Measurements from ENCODE around the gene HNF4A. TPM values are rescaled to one million over a fixed set of nuclear protein-coding genes. Genes with fewer than 3 reads are reported as not detected.
A peak's percentile ranks its signal among the peaks of the same experiment; 100 is the strongest.

Gene HNF4A
- total and polyA plus RNA-seq, 2 of the 13 experiments (the other 11 are each of a cell fraction or from before 2014, with no cell fraction given), result 80.9 to 169 TPM

DNA sequence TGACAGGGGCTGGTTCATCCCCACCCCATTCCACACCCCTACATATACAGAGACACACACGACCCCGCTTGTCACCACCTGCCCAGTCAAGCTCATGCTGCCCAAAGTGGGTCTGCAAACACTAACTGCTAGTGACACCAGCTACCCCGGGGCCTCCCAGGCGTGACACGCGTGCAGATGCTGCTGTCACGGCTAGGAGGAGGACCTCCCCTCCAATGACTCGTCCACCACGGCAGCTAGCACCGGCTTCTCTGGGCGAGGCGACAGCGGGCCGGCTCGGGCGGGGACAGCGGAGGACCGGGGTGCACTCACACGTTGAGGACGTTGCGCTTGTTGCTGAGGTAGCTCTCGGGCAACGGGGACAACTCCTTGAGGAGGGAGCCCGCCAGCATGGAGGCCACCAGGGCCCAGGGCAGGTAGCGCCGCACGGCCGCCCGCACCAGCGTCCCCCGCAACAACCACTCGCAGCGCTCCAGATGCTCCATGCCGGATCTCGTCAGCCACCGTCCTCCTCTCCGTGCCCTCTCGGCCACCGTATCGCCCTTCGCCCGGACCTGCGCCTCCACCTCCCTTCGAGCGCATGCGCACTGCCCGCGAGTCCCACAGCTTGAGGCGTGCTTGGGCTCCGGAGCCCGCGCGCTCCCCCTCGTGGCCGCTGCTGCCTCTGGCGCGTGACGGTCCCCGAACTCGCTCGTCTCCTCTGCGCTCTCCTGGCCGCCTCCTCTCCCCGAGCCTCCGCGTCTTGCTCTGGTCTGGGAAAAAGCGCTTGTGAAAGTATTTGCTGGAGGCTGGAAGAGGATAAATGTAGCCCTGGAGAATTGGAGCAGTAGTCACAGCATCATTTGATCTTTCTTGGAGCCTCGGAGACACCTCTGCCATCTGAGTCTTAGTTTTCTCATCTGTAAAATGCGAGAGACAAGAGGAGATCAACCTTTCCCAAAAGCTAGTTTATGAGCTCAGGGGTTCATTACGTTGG, 44.5 kb upstream of the HNF4A start, which contains the start of gene FITM2 (continued):
- no peak for TF ChIP-seq SRSF9 (IDR thresholded peaks at IDR 0.05; ENCODE audit: borderline replicate concordance, insufficient read depth, low read depth, low read length, poor library complexity, severe bottlenecking)
- peak; percentile 94 for TF ChIP-seq JARID2 (CRISPR knock-in tag; IDR thresholded peaks at IDR 0.05; ENCODE audit: insufficient replicate concordance)
- peak; percentile 83 for TF ChIP-seq SOX5 (CRISPR knock-in tag; IDR thresholded peaks at IDR 0.05; ENCODE audit: borderline replicate concordance)
- peak; percentile 95 for TF ChIP-seq RFXAP (CRISPR knock-in tag; IDR thresholded peaks at IDR 0.05; ENCODE audit: borderline replicate concordance)
- TF ChIP-seq, protein P1, sequence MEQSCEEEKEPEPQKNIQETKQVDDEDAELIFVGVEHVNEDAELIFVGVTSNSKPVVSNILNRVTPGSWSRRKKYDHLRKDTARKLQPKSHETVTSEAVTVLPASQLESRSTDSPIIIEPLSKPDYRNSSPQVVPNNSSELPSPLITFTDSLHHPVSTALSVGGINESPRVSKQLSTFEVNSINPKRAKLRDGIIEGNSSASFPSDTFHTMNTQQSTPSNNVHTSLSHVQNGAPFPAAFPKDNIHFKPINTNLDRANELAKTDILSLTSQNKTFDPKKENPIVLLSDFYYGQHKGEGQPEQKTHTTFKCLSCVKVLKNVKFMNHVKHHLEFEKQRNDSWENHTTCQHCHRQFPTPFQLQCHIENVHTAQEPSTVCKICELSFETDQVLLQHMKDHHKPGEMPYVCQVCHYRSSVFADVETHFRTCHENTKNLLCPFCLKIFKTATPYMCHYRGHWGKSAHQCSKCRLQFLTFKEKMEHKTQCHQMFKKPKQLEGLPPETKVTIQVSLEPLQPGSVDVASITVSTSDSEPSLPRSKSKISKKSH (CRISPR knock-in tag; IDR thresholded peaks at IDR 0.05; ENCODE audit: borderline replicate concordance), result peak; percentile 90
- TF ChIP-seq, protein P2, sequence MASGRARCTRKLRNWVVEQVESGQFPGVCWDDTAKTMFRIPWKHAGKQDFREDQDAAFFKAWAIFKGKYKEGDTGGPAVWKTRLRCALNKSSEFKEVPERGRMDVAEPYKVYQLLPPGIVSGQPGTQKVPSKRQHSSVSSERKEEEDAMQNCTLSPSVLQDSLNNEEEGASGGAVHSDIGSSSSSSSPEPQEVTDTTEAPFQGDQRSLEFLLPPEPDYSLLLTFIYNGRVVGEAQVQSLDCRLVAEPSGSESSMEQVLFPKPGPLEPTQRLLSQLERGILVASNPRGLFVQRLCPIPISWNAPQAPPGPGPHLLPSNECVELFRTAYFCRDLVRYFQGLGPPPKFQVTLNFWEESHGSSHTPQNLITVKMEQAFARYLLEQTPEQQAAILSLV (CRISPR knock-in tag; IDR thresholded peaks at IDR 0.05; ENCODE audit: borderline replicate concordance), result peak; percentile 99
- TF ChIP-seq, protein P3, sequence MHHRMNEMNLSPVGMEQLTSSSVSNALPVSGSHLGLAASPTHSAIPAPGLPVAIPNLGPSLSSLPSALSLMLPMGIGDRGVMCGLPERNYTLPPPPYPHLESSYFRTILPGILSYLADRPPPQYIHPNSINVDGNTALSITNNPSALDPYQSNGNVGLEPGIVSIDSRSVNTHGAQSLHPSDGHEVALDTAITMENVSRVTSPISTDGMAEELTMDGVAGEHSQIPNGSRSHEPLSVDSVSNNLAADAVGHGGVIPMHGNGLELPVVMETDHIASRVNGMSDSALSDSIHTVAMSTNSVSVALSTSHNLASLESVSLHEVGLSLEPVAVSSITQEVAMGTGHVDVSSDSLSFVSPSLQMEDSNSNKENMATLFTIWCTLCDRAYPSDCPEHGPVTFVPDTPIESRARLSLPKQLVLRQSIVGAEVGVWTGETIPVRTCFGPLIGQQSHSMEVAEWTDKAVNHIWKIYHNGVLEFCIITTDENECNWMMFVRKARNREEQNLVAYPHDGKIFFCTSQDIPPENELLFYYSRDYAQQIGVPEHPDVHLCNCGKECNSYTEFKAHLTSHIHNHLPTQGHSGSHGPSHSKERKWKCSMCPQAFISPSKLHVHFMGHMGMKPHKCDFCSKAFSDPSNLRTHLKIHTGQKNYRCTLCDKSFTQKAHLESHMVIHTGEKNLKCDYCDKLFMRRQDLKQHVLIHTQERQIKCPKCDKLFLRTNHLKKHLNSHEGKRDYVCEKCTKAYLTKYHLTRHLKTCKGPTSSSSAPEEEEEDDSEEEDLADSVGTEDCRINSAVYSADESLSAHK (CRISPR knock-in tag; IDR thresholded peaks at IDR 0.05; ENCODE audit: borderline replicate concordance), result no peak
- TF ChIP-seq MBNL3 (CRISPR knock-in tag; conservative IDR thresholded peaks at IDR 0.05), result no peak
- TF ChIP-seq, protein P4, sequence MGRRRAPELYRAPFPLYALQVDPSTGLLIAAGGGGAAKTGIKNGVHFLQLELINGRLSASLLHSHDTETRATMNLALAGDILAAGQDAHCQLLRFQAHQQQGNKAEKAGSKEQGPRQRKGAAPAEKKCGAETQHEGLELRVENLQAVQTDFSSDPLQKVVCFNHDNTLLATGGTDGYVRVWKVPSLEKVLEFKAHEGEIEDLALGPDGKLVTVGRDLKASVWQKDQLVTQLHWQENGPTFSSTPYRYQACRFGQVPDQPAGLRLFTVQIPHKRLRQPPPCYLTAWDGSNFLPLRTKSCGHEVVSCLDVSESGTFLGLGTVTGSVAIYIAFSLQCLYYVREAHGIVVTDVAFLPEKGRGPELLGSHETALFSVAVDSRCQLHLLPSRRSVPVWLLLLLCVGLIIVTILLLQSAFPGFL (CRISPR knock-in tag; IDR thresholded peaks at IDR 0.05), result 0 out of 2 replicates have a peak, but pooled peaks have one; percentile 16
- TF ChIP-seq ZNF792 (CRISPR knock-in tag; IDR thresholded peaks at IDR 0.05), result peak; percentile 92
- TF ChIP-seq NFKBIZ (CRISPR knock-in tag; IDR thresholded peaks at IDR 0.05), result no peak; the same call in 1 of the 2 replicates
- TF ChIP-seq TCF7L2 (IDR thresholded peaks at IDR 0.05; ENCODE audit: low read depth, low read length), result no peak
- TF ChIP-seq, protein P5, sequence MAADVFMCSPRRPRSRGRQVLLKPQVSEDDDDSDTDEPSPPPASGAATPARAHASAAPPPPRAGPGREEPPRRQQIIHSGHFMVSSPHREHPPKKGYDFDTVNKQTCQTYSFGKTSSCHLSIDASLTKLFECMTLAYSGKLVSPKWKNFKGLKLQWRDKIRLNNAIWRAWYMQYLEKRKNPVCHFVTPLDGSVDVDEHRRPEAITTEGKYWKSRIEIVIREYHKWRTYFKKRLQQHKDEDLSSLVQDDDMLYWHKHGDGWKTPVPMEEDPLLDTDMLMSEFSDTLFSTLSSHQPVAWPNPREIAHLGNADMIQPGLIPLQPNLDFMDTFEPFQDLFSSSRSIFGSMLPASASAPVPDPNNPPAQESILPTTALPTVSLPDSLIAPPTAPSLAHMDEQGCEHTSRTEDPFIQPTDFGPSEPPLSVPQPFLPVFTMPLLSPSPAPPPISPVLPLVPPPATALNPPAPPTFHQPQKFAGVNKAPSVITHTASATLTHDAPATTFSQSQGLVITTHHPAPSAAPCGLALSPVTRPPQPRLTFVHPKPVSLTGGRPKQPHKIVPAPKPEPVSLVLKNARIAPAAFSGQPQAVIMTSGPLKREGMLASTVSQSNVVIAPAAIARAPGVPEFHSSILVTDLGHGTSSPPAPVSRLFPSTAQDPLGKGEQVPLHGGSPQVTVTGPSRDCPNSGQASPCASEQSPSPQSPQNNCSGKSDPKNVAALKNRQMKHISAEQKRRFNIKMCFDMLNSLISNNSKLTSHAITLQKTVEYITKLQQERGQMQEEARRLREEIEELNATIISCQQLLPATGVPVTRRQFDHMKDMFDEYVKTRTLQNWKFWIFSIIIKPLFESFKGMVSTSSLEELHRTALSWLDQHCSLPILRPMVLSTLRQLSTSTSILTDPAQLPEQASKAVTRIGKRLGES (CRISPR knock-in tag; IDR thresholded peaks at IDR 0.05; ENCODE audit: borderline replicate concordance), result no peak
- TF ChIP-seq, protein P6, sequence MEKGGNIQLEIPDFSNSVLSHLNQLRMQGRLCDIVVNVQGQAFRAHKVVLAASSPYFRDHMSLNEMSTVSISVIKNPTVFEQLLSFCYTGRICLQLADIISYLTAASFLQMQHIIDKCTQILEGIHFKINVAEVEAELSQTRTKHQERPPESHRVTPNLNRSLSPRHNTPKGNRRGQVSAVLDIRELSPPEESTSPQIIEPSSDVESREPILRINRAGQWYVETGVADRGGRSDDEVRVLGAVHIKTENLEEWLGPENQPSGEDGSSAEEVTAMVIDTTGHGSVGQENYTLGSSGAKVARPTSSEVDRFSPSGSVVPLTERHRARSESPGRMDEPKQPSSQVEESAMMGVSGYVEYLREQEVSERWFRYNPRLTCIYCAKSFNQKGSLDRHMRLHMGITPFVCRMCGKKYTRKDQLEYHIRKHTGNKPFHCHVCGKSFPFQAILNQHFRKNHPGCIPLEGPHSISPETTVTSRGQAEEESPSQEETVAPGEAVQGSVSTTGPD (CRISPR knock-in tag; IDR thresholded peaks at IDR 0.05), result no peak
- TF ChIP-seq ZBTB21 (CRISPR knock-in tag; IDR thresholded peaks at IDR 0.05), result no peak; the same call in 1 of the 2 replicates
- peak; percentile 99 for TF ChIP-seq SAP130 (CRISPR knock-in tag; IDR thresholded peaks at IDR 0.05; ENCODE audit: low read depth)
